ENCODE results near the gene ECEL1. TPM values are rescaled to one million over a fixed set of nuclear protein-coding genes. Genes with fewer than 3 reads are reported as not detected.

Gene ECEL1
- total RNA-seq, 1 donor, result not detected

DNA sequence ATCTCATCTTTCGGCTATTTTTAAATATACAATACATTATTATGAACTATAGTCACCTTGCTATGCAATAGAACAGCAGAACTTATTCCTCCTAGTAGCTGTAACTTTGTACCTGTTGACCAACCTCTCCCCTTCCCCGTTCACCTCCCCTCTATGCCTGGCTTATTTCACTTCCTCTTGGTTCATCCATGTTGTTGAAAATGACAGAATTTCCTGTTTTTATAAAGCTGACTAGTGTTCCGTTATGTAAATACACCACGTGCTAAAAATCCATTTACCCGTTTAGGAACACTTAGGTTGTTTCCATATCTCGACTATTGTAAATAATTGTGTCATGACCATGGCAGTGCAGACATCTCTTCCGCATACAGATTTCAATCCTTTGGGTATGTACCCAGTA lies 21.4 kb downstream of the ECEL1 start:
- TF ChIP-seq, protein P1, sequence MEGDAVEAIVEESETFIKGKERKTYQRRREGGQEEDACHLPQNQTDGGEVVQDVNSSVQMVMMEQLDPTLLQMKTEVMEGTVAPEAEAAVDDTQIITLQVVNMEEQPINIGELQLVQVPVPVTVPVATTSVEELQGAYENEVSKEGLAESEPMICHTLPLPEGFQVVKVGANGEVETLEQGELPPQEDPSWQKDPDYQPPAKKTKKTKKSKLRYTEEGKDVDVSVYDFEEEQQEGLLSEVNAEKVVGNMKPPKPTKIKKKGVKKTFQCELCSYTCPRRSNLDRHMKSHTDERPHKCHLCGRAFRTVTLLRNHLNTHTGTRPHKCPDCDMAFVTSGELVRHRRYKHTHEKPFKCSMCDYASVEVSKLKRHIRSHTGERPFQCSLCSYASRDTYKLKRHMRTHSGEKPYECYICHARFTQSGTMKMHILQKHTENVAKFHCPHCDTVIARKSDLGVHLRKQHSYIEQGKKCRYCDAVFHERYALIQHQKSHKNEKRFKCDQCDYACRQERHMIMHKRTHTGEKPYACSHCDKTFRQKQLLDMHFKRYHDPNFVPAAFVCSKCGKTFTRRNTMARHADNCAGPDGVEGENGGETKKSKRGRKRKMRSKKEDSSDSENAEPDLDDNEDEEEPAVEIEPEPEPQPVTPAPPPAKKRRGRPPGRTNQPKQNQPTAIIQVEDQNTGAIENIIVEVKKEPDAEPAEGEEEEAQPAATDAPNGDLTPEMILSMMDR (IDR thresholded peaks at IDR 0.05; ENCODE audit: insufficient read depth, low read length), result no peak
- no peak for DNase-seq (ENCODE audit: low read depth)
- H3K4me3 ChIP-seq (ENCODE audit: low read depth, low read length), result no peak overlapping the region

DNA sequence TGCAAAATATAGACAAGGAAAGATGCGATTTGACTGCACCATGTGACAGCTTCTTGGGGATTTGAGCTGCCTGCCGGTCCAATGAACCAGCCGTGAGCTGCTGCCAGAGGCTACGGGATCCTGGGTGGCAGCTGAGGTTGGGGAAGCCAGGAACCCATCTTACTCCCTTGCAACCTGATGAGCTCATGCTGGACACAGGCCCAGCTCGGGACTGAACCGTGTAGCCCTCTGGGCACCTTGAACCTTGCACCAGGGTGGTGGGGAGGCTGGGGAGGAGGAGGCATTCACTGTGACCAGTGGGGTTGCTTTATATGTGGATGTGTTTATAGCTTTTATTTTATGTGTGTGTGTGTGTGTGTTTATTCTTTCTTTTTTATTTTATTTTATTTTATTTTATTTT lies 22.6 kb downstream of the ECEL1 start:
- TF ChIP-seq, protein P1 (IDR thresholded peaks at IDR 0.05; ENCODE audit: insufficient read depth, low read length), result no peak
- H3K4me3 ChIP-seq (ENCODE audit: low read depth, low read length), result no peak overlapping the region
- no peak for DNase-seq (ENCODE audit: low read depth)

DNA sequence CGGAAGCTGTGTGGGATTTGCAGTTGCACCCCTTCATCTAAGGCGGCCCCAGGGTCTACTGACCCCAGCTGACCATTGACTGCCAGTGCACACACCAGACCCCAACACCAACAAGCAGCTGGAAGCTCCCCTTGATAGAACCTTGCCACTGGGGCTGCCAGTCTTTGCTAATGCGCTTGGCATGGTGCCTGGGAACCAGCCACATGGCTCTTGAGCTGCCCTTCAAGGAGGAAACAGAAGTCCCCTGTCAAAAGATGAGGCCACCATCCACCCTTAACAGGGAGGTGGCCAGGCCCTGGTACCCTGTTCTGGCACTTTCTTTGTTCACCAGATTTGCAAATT lies 23.1 kb downstream of the ECEL1 start:
- TF ChIP-seq, protein P1 (IDR thresholded peaks at IDR 0.05; ENCODE audit: insufficient read depth, low read length), result no peak
- no peak overlapping the region for H3K4me3 ChIP-seq (ENCODE audit: low read depth, low read length)
- no peak for DNase-seq (ENCODE audit: low read depth)

DNA sequence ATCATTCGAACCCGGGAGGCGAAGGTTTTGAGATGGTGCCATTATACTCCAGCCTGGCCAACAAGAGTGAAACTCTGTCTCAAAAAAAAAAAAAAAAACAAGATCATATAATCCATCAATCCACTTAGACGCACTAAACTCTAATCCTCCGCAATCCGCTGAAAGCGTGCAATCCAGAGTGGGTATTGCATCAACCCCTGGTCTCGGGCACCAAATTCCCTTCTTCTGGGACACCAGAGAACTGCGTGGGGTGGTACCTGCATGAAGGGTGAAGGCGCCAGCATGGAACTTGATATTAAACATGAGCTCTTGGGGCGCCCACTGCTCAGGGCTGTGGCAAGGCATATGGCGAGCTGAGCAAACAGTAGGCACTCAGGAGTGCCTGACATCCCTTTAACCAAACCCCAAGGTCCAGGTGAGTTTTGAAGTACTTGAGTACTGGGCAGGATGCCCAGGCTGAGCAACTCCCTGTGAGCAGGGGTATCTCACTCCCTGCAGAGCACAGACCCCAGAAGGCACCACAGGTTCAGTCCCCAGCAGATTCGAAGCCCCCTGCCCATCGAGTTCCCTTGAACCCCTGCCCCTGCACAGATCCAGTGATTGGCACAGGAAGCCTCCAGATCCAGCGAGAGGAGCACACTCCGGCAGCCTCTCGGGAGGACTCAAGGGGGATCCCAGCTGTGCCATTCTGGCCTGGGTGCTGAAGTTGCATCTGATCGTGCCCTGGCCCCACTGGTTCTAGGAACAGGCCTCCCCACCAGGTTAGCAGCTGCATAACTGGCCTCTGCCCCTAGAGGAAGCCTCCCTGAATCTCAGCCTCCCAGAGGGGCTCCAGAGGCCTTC lies 23.7 kb downstream of the ECEL1 start:
- no peak overlapping the region for H3K4me3 ChIP-seq (ENCODE audit: low read depth, low read length)
- TF ChIP-seq, protein P1 (IDR thresholded peaks at IDR 0.05; ENCODE audit: insufficient read depth, low read length), result no peak
- no peak for DNase-seq (ENCODE audit: low read depth)

DNA sequence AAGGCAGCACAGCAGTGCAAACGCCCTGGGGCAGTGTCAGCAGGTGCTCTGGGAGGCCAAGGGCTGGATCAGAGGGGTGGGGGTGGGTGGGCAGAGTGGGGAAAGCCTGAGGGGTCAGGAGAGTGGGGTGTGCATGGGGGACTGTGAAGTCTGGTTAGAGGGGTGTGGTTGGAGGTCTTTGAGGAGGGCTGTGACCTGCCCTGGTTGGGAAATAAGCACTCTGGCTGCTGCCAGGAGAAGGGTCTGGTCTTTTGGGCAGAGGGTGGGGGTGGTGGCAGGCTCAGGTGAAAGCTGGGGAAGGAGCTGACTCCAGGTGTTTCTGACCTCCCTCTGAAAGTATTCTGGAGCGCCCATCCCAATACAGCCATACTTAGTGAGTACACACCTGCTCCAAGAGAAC lies 27.5 kb downstream of the ECEL1 start:
- no peak overlapping the region for H3K4me3 ChIP-seq (ENCODE audit: low read depth, low read length)
- TF ChIP-seq, protein P1 (IDR thresholded peaks at IDR 0.05; ENCODE audit: insufficient read depth, low read length), result no peak
- no peak for DNase-seq (ENCODE audit: low read depth)

DNA sequence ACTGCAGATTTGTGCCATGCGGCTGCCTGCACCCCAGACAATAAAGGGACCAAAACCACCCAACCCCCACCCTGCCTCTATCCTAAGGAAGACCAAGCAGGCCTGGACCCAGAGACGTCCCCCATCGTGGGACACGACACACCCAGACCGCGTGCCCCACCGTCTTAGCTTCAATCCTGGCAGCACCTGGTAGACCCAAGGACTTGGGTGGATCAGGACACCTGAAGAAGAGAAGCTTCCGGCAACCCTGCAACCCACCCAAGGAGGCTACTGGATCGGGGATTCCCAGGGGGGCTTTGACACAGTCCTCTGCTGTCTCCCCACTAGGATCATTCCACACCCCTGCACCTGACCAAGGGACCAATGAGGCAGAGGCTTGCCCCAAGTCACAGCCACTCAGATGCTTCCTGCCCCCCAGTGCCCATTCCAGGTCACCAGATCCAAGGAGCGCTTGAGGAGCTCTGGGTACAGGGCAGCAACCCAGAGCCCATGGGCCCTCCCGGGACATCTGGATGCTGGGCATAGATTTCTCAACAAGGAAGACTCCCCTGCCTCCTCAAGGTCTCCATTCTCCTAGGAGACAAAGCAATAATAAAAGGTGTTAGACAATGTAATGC lies 28.1 kb downstream of the ECEL1 start:
- H3K4me3 ChIP-seq (ENCODE audit: low read depth, low read length), result no peak overlapping the region
- DNase-seq (ENCODE audit: low read depth), result no peak
- TF ChIP-seq, protein P1 (IDR thresholded peaks at IDR 0.05; ENCODE audit: insufficient read depth, low read length), result no peak

Measured in fibroblast of the aortic adventitia (primary cell).